BLaER1 treated with 17β-estradiol and CSF1 and Interleukin-3, amounts not matched to agents 10 nM and 100 nM (cell line): ENCODE results near the gene PIGA.

Experiments used
- H3K27ac ChIP-seq, 11 experiments: shearing (Covaris generic); formaldehyde crosslinking; 2 replicates each; pipeline ENCODE4 v1.8.1; 2022
- H3K27me3 ChIP-seq, 11 experiments: shearing (Covaris generic); formaldehyde crosslinking; 2 replicates each; pipeline ENCODE4 v1.8.1; 2022
- H3K36me3 ChIP-seq, 11 experiments: shearing (Covaris generic); formaldehyde crosslinking; 2 replicates each; pipeline ENCODE4 v1.8.1; 2022
- H3K4me1 ChIP-seq, 10 experiments: shearing (Covaris generic); formaldehyde crosslinking; 2 replicates each; pipeline ENCODE4 v1.8.1; 2022
- H3K4me2 ChIP-seq, 11 experiments: shearing (Covaris generic); formaldehyde crosslinking; 2 replicates each; pipeline ENCODE4 v1.8.1; 2022
- H3K4me3 ChIP-seq, 10 experiments: shearing (Covaris generic); formaldehyde crosslinking; 2 replicates each; pipeline ENCODE4 v1.8.1; 2022
- H3K9ac ChIP-seq, 11 experiments: shearing (Covaris generic); formaldehyde crosslinking; 2 replicates each; pipeline ENCODE4 v1.8.1; 2022
- H3K9me3 ChIP-seq, 11 experiments: shearing (Covaris generic); formaldehyde crosslinking; replicated peaks in 1 of 11; 2 replicates each; pipeline ENCODE4 v1.8.1; 2022
- H4K20me1 ChIP-seq, 11 experiments: shearing (Covaris generic); formaldehyde crosslinking; 2 replicates each; pipeline ENCODE4 v1.8.1; 2022
- Cebpa-rat ChIP-seq, 11 experiments: shearing (Covaris generic); IDR thresholded peaks; 2 replicates each; pipeline ENCODE4 v1.8.1; 2022

PIGA gene

GRCh38 chrX:15335135-15336022 lies at the start of gene PIGA:
Gene PIGA (minus strand): TSS chrX:15335523. CDS start chrX:15331930, 3,593 bp downstream.
- H3K27ac ChIP-seq = peak within 1 kb of the TSS; percentile 70 to 90 (median 79)
- peak within 1 kb of the TSS; percentile 59 to 78 (median 71) for H3K4me2 ChIP-seq
- peak within 1 kb of the TSS; percentile 80 to 93 (median 86) for H3K9ac ChIP-seq
- TF ChIP-seq Cebpa-rat (IDR thresholded peaks at IDR 0.05) = no peak
- peak within 1 kb of the TSS; percentile 68 to 86 (median 80) for H3K4me3 ChIP-seq
- H4K20me1 ChIP-seq = peaks cover 0 to 14% (median 0%) of the 10 kb centered on the region in 11 experiments; a peak in 2 of 22 replicates
- peaks cover 7 to 30% (median 12%) of the 10 kb centered on the region in 11 experiments; a peak in 16 of 22 replicates for H3K36me3 ChIP-seq
- H3K4me1 ChIP-seq = peaks cover 5 to 13% (median 7%) of the 10 kb centered on the region in 10 experiments; a peak in 10 of 20 replicates
- H3K27me3 ChIP-seq = peaks cover 92 to 100% (median 98%) of the 10 kb centered on the region in 11 experiments
- peaks cover 0 to 10% (median 0%) of the 10 kb centered on the region in 11 experiments; a peak in 4 of 22 replicates for H3K9me3 ChIP-seq

GRCh38 chrX:15384304-15384703 lies 49.0 kb upstream of the PIGA start, which contains the start of gene VEGFD:
Gene VEGFD (minus strand): TSS chrX:15384413. CDS start chrX:15383946, 467 bp downstream.
- H3K4me1 ChIP-seq = no peaks in the 10 kb centered on the region
- H3K4me2 ChIP-seq = no peak within 1 kb of the TSS
- no peak within 1 kb of the TSS for H3K27ac ChIP-seq
- peaks cover 96 to 100% (median 100%) of the 10 kb centered on the region in 11 experiments for H3K27me3 ChIP-seq
- no peak for TF ChIP-seq Cebpa-rat (IDR thresholded peaks at IDR 0.05)
- no peak within 1 kb of the TSS for H3K4me3 ChIP-seq
- no peaks in the 10 kb centered on the region for H3K36me3 ChIP-seq
- no peak within 1 kb of the TSS for H3K9ac ChIP-seq
- peaks cover 0 to 11% (median 0%) of the 10 kb centered on the region in 11 experiments; a peak in 2 of 22 replicates for H4K20me1 ChIP-seq
- no peaks in the 10 kb centered on the region for H3K9me3 ChIP-seq

GRCh38 chrX:15382813-15383212 lies 47.5 kb upstream of the PIGA start:
- Histone ChIP-seq H3K36me3 (no peaks in the 10 kb centered on the region), H3K4me1 (no peaks in the 10 kb centered on the region), H3K9me3 (no peaks in the 10 kb centered on the region), H4K20me1 (peaks cover 0 to 11% (median 0%) of the 10 kb centered on the region in 11 experiments; a peak in 3 of 22 replicates), H3K9ac (no peak overlapping the region), H3K4me2 (no peak overlapping the region), H3K27ac (no peak overlapping the region), H3K4me3 (no peak overlapping the region), H3K27me3 (peaks cover 97 to 100% (median 100%) of the 10 kb centered on the region in 11 experiments)
- TF ChIP-seq Cebpa-rat (IDR thresholded peaks at IDR 0.05) = no peak

- Histone ChIP-seq H3K9me3 (peaks cover 0 to 16% (median 0%) of the 10 kb centered on the region in 11 experiments; a peak in 9 of 22 replicates), H3K36me3 (no peaks in the 10 kb centered on the region), H3K4me3 (no peak overlapping the region), H3K27ac (no peak overlapping the region), H3K9ac (no peak overlapping the region), H3K4me2 (no peak overlapping the region), H4K20me1 (no peaks in the 10 kb centered on the region; a peak in 2 of 22 replicates), H3K27me3 (peaks cover 98 to 100% (median 100%) of the 10 kb centered on the region in 11 experiments), H3K4me1 (no peaks in the 10 kb centered on the region)
- no peak for TF ChIP-seq Cebpa-rat (IDR thresholded peaks at IDR 0.05)
Measured at GRCh38 chrX:15376956-15377355, 41.6 kb upstream of the PIGA start.

GRCh38 chrX:15373976-15374375 lies 38.7 kb upstream of the PIGA start:
- H3K9ac ChIP-seq = no peak overlapping the region
- H3K27ac ChIP-seq = no peak overlapping the region
- H4K20me1 ChIP-seq = peaks cover 0 to 3% (median 0%) of the 10 kb centered on the region in 11 experiments; a peak in 3 of 22 replicates
- peaks cover 99 to 100% (median 100%) of the 10 kb centered on the region in 11 experiments for H3K27me3 ChIP-seq
- no peak overlapping the region for H3K4me3 ChIP-seq
- H3K4me2 ChIP-seq = no peak overlapping the region
- TF ChIP-seq Cebpa-rat (IDR thresholded peaks at IDR 0.05) = no peak
- no peaks in the 10 kb centered on the region for H3K4me1 ChIP-seq
- no peaks in the 10 kb centered on the region for H3K36me3 ChIP-seq
- peaks cover 0 to 22% (median 0%) of the 10 kb centered on the region in 11 experiments; a peak in 9 of 22 replicates for H3K9me3 ChIP-seq

- H3K4me1 ChIP-seq = peaks cover 0 to 12% (median 0%) of the 10 kb centered on the region in 10 experiments; a peak in 4 of 20 replicates
- no peak overlapping the region for H3K4me3 ChIP-seq
- H4K20me1 ChIP-seq = peaks cover 0 to 3% (median 0%) of the 10 kb centered on the region in 11 experiments; a peak in 2 of 22 replicates
- 0 out of 22 replicates have a peak, but pooled peaks cover 0 to 9% (median 0%) of the 10 kb centered on the region in 11 experiments for H3K9me3 ChIP-seq
- H3K4me2 ChIP-seq = peak overlapping the region in 4 of 11 experiments; percentile 8 to 46 (median 24); a peak in 5 of 22 replicates
- no peaks in the 10 kb centered on the region for H3K36me3 ChIP-seq
- TF ChIP-seq Cebpa-rat (IDR thresholded peaks at IDR 0.05) = no peak
- H3K9ac ChIP-seq = no peak overlapping the region
- peaks cover 94 to 100% (median 98%) of the 10 kb centered on the region in 11 experiments for H3K27me3 ChIP-seq
- H3K27ac ChIP-seq = no peak overlapping the region
Measured at GRCh38 chrX:15366506-15367352, 31.4 kb upstream of the PIGA start.

GRCh38 chrX:15359701-15360100 lies 24.4 kb upstream of the PIGA start:
- no peak overlapping the region for H3K27ac ChIP-seq
- no peaks in the 10 kb centered on the region for H3K4me1 ChIP-seq
- H4K20me1 ChIP-seq = peaks cover 0 to 4% (median 0%) of the 10 kb centered on the region in 11 experiments; a peak in 1 of 22 replicates
- no peak for TF ChIP-seq Cebpa-rat (IDR thresholded peaks at IDR 0.05)
- H3K27me3 ChIP-seq = peaks cover 91 to 100% (median 99%) of the 10 kb centered on the region in 11 experiments
- H3K9me3 ChIP-seq = peaks cover 0 to 11% (median 5%) of the 10 kb centered on the region in 11 experiments; a peak in 11 of 22 replicates
- no peak overlapping the region for H3K4me3 ChIP-seq
- H3K4me2 ChIP-seq = no peak overlapping the region
- H3K36me3 ChIP-seq = no peaks in the 10 kb centered on the region
- H3K9ac ChIP-seq = no peak overlapping the region

- Histone ChIP-seq H3K9me3 (peaks cover 0 to 11% (median 5%) of the 10 kb centered on the region in 11 experiments; a peak in 11 of 22 replicates), H3K4me2 (no peak overlapping the region), H3K36me3 (no peaks in the 10 kb centered on the region), H3K27me3 (peaks cover 91 to 99% (median 98%) of the 10 kb centered on the region in 11 experiments), H4K20me1 (peaks cover 0 to 4% (median 0%) of the 10 kb centered on the region in 11 experiments; a peak in 1 of 22 replicates), H3K4me3 (no peak overlapping the region), H3K4me1 (no peaks in the 10 kb centered on the region), H3K9ac (no peak overlapping the region), H3K27ac (no peak overlapping the region)
- no peak for TF ChIP-seq Cebpa-rat (IDR thresholded peaks at IDR 0.05)
Measured at GRCh38 chrX:15358533-15358932, 23.2 kb upstream of the PIGA start.
